Measurements from ENCODE around the gene SMNDC1. TPM values are rescaled to one million over a fixed set of nuclear protein-coding genes. Genes with fewer than 3 reads are reported as not detected.

The SMNDC1 gene
- total and polyA plus RNA-seq, 11 donors: 5.2 to 23.1 (median 20.6) TPM

DNA sequence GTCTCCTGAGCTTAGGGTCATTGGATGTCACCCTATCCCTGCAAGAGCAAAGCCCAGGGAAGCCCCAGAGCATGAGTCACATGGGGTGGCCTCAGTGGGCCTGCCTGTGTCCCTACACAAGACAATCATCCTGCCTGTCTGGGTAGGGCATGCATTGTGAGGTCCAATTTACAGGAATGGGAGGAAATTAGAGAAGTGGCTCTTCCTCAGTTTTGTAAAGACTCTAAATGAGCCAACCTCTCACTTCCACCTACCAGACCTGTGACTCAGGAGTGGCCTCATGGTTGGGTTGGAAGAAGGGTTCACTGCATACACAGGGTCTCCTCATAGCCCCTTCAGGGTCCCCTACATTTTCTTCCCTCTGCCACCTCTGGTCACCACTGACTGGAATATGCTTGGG is 43.6 kb upstream of the SMNDC1 start:
- peaks cover 0 to 8% (median 0%) of the 10 kb centered on the region in 12 donors for H3K4me1 ChIP-seq
- H3K27me3 ChIP-seq: no peaks in the 10 kb centered on the region
- ATAC-seq: no peak
- TF ChIP-seq, protein P1, sequence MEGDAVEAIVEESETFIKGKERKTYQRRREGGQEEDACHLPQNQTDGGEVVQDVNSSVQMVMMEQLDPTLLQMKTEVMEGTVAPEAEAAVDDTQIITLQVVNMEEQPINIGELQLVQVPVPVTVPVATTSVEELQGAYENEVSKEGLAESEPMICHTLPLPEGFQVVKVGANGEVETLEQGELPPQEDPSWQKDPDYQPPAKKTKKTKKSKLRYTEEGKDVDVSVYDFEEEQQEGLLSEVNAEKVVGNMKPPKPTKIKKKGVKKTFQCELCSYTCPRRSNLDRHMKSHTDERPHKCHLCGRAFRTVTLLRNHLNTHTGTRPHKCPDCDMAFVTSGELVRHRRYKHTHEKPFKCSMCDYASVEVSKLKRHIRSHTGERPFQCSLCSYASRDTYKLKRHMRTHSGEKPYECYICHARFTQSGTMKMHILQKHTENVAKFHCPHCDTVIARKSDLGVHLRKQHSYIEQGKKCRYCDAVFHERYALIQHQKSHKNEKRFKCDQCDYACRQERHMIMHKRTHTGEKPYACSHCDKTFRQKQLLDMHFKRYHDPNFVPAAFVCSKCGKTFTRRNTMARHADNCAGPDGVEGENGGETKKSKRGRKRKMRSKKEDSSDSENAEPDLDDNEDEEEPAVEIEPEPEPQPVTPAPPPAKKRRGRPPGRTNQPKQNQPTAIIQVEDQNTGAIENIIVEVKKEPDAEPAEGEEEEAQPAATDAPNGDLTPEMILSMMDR (IDR thresholded peaks at IDR 0.05): no peak
- TF ChIP-seq POLR2A (IDR thresholded peaks at IDR 0.05): no peak
- H3K36me3 ChIP-seq: no peaks in the 10 kb centered on the region
- H3K9me3 ChIP-seq: no peaks in the 10 kb centered on the region
- no peak for DNase-seq
- intact Hi-C loops (cut with DNase I): no loop called here
- no peak overlapping the region for H3K4me3 ChIP-seq
- H3K27ac ChIP-seq: no peak overlapping the region

DNA sequence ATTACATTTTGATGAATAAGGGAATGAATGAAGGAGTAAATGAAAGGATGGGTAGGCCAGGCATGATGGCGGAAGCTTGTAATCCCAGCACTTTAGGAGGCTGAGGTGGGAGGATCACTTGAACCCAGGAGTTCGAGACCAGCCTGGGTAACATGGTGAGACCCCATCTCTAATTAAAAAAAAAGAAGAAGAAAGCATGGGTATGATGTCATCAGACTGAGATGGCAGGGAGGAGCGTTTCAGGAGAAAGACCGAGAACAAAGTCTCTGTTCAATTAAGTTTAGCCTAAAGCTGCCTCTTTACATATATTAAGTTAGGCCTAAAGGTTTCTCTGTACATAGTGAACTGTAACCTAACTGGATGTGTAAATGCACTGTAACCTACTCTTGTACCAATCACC is 42.2 kb upstream of the SMNDC1 start:
- intact Hi-C loops (cut with DNase I): no loop called here
- no peaks in the 10 kb centered on the region for H3K4me1 ChIP-seq
- no peak overlapping the region for H3K27ac ChIP-seq
- H3K9me3 ChIP-seq: no peaks in the 10 kb centered on the region
- no peak for ATAC-seq
- H3K4me3 ChIP-seq: no peak overlapping the region
- no peaks in the 10 kb centered on the region for H3K27me3 ChIP-seq
- DNase-seq: no peak
- H3K36me3 ChIP-seq: no peaks in the 10 kb centered on the region
- TF ChIP-seq, protein P1 (IDR thresholded peaks at IDR 0.05): no peak
- no peak for TF ChIP-seq POLR2A (IDR thresholded peaks at IDR 0.05)
- 92 to 99% (median 95%) methylated on average over 4 of the region's 4 CpGs for WGBS, 4 donors

DNA sequence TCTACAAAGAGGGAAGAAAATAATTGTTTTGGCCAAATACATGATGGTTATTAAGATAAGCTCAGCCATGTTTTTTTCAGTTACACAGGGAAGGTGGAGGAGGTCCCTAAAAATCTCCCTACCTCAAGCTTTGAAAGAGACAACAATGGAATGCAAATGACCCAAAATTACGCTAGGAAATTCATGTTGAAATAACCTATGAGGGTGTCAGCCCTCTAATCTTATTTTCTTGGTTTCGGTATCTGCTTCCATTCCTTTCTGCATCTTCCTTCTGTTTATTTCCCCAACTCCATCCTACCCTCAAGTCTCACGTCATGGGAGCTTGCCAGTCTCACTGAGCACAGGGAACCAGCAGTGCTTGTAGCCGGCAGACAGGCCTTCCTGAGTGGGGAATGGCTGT is 40.6 kb upstream of the SMNDC1 start:
- H3K27me3 ChIP-seq: no peaks in the 10 kb centered on the region
- no peaks in the 10 kb centered on the region for H3K9me3 ChIP-seq
- no peaks in the 10 kb centered on the region for H3K36me3 ChIP-seq
- H3K4me1 ChIP-seq: no peaks in the 10 kb centered on the region
- 78 to 86% (median 82%) methylated on average over 4 of the region's 4 CpGs for WGBS, 4 donors
- intact Hi-C loops (cut with DNase I): no loop called here
- TF ChIP-seq POLR2A (IDR thresholded peaks at IDR 0.05): no peak
- TF ChIP-seq, protein P1 (IDR thresholded peaks at IDR 0.05): no peak
- no peak overlapping the region for H3K4me3 ChIP-seq
- DNase-seq: no peak
- H3K27ac ChIP-seq: no peak overlapping the region
- ATAC-seq: no peak

DNA sequence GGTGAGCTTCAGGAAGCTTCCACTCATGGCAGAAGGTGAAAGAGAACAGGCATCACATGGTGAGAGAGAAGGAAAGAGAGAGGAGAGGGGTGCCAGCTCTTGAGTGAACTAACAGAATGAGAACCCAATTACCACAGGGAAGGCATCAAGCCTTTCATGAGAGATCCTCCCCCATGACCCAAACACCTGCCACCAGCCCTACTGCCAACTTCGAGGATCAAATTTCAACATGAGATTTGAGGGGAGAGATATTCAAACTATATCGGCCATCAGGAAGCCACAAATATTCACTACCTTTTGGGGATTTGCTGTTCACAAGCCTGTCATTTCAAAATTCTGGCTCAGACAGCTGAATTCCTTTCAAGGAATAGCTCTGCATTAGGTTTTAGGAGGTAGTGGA is 39.9 kb upstream of the SMNDC1 start:
- Histone ChIP-seq H3K27me3 (no peaks in the 10 kb centered on the region), H3K4me3 (no peak overlapping the region), H3K4me1 (no peaks in the 10 kb centered on the region), H3K9me3 (no peaks in the 10 kb centered on the region), H3K36me3 (no peaks in the 10 kb centered on the region), H3K27ac (no peak overlapping the region)
- 39 to 63% (median 46%) methylated on average over 2 of the region's 2 CpGs for WGBS, 4 donors
- no peak for ATAC-seq
- intact Hi-C loops (cut with DNase I): no loop called here
- TF ChIP-seq, protein P1 (IDR thresholded peaks at IDR 0.05): no peak
- TF ChIP-seq POLR2A (IDR thresholded peaks at IDR 0.05): no peak
- no peak for DNase-seq

All from heart left ventricle (tissue), 16 donors.